HAP-1 (cell line): ENCODE measurements around the gene TRIM9.

Experiments used
- DNase-seq, 2 experiments: peaks; one replicate each; pipeline ENCODE4 v3.0.0-alpha.2; 2016 to 2020; ENCODE audit warnings: low spot score in 2 of 2
- H3K27me3 ChIP-seq: fragments of 250-450 bp; sonication (Bioruptor Pico); 2 replicates; pipeline ENCODE4 v1.5.1; 2020; ENCODE audit warnings: low read depth, mild to moderate bottlenecking, moderate library complexity
- H3K36me3 ChIP-seq: fragments of 250-450 bp; sonication (Bioruptor Pico); replicated peaks from 2 replicates; pipeline ENCODE4 v1.5.1; 2020; ENCODE audit warnings: mild to moderate bottlenecking
- H3K4me1 ChIP-seq: fragments of 250-450 bp; sonication (Bioruptor Pico); 2 replicates; pipeline ENCODE4 v1.5.1; 2020; ENCODE audit warnings: mild to moderate bottlenecking
- H3K4me3 ChIP-seq: fragments of 250-450 bp; sonication (Bioruptor Pico); 2 replicates; pipeline ENCODE4 v1.5.1; 2020; ENCODE audit warnings: mild to moderate bottlenecking, moderate library complexity
- H3K9me3 ChIP-seq: fragments of 250-450 bp; sonication (Bioruptor Pico); 2 replicates; pipeline ENCODE4 v1.5.1; 2020; ENCODE audit warnings: mild to moderate bottlenecking, moderate library complexity
- in situ Hi-C: fragments of 300-500 bp; cut with MboI; formaldehyde crosslinking; loops from 3 replicates; pipeline ENCODE4 v1.14.3; 2020; ENCODE audit warnings: low sequenced_read_pairs, inconsistent platforms, mixed read lengths

The TRIM9 gene

DNA sequence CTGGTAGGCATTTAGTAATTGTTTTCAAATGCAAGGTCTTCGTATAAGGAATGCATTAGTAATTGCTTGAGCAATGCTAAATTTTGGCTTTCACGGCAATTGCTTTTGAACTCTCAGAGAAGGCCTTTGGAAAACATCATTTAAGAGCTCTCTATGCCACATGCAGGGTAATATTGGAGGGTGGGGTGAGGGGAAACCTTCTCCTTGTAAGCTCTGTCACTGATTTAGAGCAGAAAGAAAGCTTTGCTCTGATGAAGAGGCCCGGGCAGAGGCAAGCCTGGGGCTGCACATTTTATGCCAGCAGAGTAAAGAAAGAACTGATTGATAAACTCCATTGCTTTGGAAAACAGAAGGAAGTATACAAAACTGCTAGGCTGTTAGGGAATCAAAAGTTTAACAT is 70.9 kb downstream of the TRIM9 start:
- in situ Hi-C loops: no loop called here
- Histone ChIP-seq H3K4me3 (no peak overlapping the region), H3K9me3 (no peaks in the 10 kb centered on the region), H3K36me3 (peaks cover 17% of the 10 kb centered on the region), H3K27me3 (no peaks in the 10 kb centered on the region), H3K4me1 (peaks cover 35% of the 10 kb centered on the region)
- peak; percentile 37 to 40 for DNase-seq

DNA sequence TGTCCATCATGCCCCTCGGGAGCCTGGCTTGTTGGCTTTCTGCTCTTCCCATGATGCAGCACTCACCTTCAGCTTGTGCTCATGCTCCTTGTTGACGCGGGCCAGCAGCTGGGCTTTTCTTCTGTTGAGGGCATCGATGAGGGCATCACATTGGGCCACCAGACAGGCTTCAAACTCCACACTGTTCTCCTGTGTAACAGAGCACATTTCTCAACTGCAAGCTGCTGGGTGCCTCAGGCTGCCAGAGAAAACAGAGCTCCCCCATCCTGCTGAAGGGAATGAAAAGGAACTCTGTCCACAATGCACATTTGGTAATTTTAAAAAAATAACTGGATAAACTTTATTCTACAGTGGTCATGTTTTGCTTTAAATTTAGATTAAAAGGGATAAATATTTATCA is 72.1 kb downstream of the TRIM9 start:
- peaks cover 23% of the 10 kb centered on the region for H3K4me1 ChIP-seq
- no peaks in the 10 kb centered on the region for H3K27me3 ChIP-seq
- H3K36me3 ChIP-seq: peaks cover 23% of the 10 kb centered on the region
- H3K9me3 ChIP-seq: no peaks in the 10 kb centered on the region
- no peak for DNase-seq
- no peak overlapping the region for H3K4me3 ChIP-seq
- in situ Hi-C loops: no loop called here

DNA sequence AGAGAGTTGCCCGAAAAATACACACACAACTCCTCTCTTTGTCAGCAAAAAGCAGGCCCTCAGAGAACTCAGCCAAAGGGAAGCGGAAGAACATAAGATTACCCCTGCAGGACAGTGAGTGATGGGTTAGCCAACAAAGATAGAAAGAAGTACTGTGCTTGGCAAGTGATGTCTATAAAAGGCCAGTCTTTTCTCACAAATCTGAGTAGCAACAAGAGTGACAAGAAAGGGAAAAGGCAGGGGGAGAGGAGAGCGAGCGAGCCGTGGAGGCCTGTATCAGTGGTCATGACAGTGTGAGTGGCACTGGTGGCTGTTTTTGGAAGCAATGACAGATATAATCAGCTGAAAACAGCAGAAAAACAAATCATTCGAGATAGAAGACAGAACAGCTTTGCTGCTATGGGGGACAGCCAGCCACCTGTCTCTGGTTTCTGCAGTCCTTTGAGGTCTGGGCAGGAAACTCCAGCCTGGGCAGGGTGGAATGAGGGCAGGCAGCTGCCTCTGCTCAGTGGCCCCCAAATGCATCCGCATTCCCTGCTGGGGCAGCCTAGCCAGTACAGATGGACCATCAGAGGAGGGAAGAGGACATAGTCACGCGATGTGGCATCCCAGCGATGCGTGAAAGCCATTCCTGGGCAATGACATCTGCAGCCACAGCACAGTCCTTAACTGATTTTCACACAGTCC is 74.7 kb downstream of the TRIM9 start:
- in situ Hi-C loops: no loop called here
- H3K27me3 ChIP-seq: no peaks in the 10 kb centered on the region

DNA sequence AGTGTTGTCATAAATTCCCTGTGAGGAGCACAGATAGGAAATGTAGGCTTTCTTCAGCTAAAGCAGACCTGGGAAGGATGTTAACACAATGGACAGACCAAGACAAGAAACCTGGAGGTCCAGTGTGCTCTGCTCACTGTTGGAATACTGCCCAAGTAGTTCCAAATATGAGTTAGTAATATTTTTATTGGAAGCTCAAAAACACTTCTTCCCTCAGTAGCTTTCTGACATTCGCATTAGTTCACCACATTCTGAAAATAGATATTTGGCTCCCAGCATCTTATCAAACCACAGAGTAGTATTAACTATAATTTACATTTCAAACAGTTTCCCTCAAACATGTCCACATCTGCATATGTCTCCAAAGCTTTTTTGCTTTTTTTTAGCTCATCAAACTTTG is 75.8 kb downstream of the TRIM9 start:
- H3K27me3 ChIP-seq: no peaks in the 10 kb centered on the region
- DNase-seq: no peak
- in situ Hi-C loops: no loop called here
- H3K4me3 ChIP-seq: no peak overlapping the region
- peaks cover 36% of the 10 kb centered on the region for H3K36me3 ChIP-seq
- peaks cover 4% of the 10 kb centered on the region for H3K9me3 ChIP-seq
- H3K4me1 ChIP-seq: peaks cover 9% of the 10 kb centered on the region

More for the DNA sequence above, 74.7 kb downstream of the TRIM9 start:
- Histone ChIP-seq H3K36me3 (peaks cover 36% of the 10 kb centered on the region), H3K9me3 (peaks cover 4% of the 10 kb centered on the region), H3K4me1 (peaks cover 19% of the 10 kb centered on the region), H3K4me3 (no peak overlapping the region)
- DNase-seq: no peak

DNA sequence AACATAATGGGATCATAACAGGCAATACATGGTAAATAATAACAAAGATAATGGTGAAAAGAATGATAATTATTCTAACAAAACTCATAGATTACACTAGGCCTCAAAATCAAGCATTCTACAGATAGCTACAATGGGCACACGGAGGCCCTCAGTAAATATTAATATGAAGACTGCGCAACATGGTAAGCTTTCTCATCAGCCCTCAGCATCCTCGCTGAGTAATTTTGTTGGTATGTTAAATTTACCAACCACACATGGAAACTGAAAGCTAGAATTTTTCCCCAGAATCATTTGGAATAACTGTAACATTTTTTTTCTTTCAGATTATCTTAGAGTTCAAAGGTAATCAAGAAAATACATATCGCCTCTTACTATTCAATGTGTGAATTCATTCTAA is 76.4 kb downstream of the TRIM9 start:
- H3K4me3 ChIP-seq: no peak overlapping the region
- in situ Hi-C loops: no loop called here
- no peaks in the 10 kb centered on the region for H3K27me3 ChIP-seq
- peaks cover 4% of the 10 kb centered on the region for H3K9me3 ChIP-seq
- H3K4me1 ChIP-seq: peaks cover 3% of the 10 kb centered on the region
- peaks cover 36% of the 10 kb centered on the region for H3K36me3 ChIP-seq
- DNase-seq: no peak

DNA sequence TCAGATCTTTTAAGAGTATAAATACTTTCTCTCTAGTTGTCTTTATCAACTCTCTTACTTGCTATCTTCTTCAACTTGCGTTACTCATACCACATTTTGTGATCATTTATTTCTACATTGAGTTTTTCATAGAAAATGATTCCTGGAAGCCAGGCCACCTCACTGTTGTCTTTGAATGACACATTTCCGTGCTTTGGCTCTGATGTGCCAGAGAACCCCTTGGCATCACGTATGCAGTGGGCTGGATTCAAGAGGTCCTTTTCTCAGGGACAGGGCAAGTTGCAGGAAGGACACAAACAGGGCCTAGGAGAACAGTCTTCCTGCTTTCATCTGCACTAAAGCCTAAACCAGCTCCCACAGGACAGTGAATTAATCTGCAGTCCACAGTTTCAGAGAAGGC is 80.3 kb downstream of the TRIM9 start:
- no peak for DNase-seq
- Histone ChIP-seq H3K27me3 (no peaks in the 10 kb centered on the region), H3K4me3 (no peak overlapping the region), H3K4me1 (no peaks in the 10 kb centered on the region), H3K9me3 (peaks cover 4% of the 10 kb centered on the region), H3K36me3 (peaks cover 22% of the 10 kb centered on the region)
- in situ Hi-C loops: no loop called here

DNA sequence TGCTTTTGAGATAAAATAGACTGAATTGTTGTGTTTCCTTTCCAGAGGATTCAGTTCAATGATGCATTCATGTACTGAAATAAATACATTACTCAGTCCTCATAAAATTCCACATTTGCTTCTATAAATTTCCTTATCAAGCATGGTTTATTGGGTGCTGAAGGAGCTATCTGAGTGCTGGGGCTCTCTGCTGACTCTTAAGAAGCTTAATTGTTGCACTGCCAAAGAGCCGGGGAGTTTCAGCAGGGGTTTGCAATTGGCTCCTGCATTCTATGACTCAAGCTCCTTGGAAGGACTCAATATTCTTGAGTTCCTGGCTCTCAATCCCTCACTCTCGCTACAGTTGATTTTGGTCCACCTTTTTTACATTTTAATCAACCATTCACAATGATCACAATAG is 80.8 kb downstream of the TRIM9 start:
- Histone ChIP-seq H3K4me1 (no peaks in the 10 kb centered on the region), H3K36me3 (peaks cover 20% of the 10 kb centered on the region)
- no peak for DNase-seq

DNA sequence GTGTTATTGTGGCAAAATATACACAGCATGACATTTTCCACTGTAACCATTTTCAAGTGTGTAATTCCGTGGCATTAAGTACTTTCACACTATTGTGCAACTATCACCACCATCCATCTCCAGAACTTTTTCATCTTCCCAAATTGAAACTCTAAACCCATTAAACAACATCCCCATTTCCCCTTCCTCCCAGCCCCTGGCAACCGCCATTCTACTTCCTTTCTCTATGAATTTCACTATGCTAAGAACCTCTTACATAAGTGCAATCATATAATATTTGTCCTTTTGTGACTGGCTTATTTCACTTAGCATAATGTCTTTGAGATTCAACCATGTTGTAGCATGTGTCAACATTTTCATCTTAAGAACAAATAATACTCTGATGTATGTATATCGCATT is 82.8 kb downstream of the TRIM9 start:
- Histone ChIP-seq H3K9me3 (peaks cover 4% of the 10 kb centered on the region), H3K27me3 (no peaks in the 10 kb centered on the region), H3K4me3 (no peak overlapping the region), H3K4me1 (peaks cover 12% of the 10 kb centered on the region), H3K36me3 (peaks cover 12% of the 10 kb centered on the region)
- in situ Hi-C loops: no loop called here
- no peak for DNase-seq

More for the DNA sequence above, 80.8 kb downstream of the TRIM9 start:
- Histone ChIP-seq H3K4me3 (no peak overlapping the region), H3K9me3 (peaks cover 4% of the 10 kb centered on the region), H3K27me3 (no peaks in the 10 kb centered on the region)
- in situ Hi-C loops: no loop called here

DNA sequence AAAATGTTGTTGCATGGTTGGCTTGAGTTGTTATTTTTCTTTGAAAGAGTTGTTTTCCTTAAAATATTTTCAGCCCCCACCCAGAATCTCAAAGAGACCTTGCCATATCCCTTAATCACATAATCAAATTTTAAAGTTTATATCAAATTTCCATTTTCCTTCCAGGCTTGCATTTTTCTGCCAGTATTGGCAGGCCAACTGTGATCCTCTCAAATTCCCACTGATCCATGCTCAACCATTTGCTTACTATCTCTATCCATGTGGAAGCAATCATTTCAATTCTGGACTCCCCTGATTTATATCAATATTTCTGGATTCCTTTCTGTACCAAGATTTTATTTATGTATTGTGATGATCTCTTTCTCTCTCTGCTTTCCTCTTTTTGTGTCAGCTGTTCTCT is 86.5 kb downstream of the TRIM9 start:
- in situ Hi-C loops: no loop called here
- H3K9me3 ChIP-seq: no peaks in the 10 kb centered on the region
- no peak overlapping the region for H3K4me3 ChIP-seq
- no peaks in the 10 kb centered on the region for H3K27me3 ChIP-seq
- peaks cover 6% of the 10 kb centered on the region for H3K36me3 ChIP-seq
- peaks cover 45% of the 10 kb centered on the region for H3K4me1 ChIP-seq
- no peak for DNase-seq

DNA sequence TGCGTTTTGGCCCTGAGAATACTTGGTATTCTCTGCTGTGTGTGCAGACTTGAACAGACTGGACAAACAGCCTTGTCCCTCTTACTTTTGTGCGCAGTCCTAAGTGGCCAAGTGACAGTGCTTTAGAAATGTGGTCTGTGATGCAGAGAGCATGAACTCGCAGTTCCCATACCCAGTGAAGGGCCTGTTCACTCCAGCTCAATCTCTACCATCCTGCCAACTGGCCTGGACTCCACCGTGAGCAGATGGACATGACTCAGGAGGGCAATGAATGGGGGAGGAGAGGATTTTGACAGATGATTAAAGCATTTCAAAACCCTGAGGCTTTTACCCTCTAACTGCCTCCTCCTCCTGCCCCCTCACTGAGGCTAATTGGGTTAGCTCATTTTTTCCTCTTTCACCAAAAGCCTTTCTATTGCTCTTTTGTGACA is 88.1 kb downstream of the TRIM9 start:
- in situ Hi-C loops: no loop called here
- no peak overlapping the region for H3K4me3 ChIP-seq
- peak; percentile 63 to 79 for DNase-seq
- H3K27me3 ChIP-seq: no peaks in the 10 kb centered on the region
- H3K4me1 ChIP-seq: peaks cover 56% of the 10 kb centered on the region
- H3K36me3 ChIP-seq: peaks cover 6% of the 10 kb centered on the region
- no peaks in the 10 kb centered on the region for H3K9me3 ChIP-seq

DNA sequence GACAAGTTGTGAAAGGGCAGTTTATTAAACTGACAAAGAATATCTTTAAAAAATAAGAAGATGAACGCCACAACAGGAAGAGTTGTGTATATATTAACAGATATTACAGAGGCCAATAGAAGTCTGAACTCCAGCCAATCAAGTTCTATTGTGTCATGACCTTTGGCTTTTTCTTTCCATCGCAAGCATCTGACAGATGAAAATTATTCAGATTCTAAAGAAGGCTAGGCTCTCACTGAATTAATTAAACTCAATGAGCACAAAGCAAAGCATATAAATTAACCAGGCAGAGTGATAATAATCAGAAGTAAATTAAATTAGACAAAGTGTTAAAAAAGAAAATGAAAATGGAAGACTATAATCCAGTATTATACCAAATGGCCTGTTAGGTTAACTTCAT is 88.6 kb downstream of the TRIM9 start:
- H3K9me3 ChIP-seq: no peaks in the 10 kb centered on the region
- H3K27me3 ChIP-seq: no peaks in the 10 kb centered on the region
- H3K4me1 ChIP-seq: peaks cover 56% of the 10 kb centered on the region
- peaks cover 6% of the 10 kb centered on the region for H3K36me3 ChIP-seq
- in situ Hi-C loops: no loop called here
- peak in 1 of 2 experiments; percentile 54 for DNase-seq
- H3K4me3 ChIP-seq: no peak overlapping the region

DNA sequence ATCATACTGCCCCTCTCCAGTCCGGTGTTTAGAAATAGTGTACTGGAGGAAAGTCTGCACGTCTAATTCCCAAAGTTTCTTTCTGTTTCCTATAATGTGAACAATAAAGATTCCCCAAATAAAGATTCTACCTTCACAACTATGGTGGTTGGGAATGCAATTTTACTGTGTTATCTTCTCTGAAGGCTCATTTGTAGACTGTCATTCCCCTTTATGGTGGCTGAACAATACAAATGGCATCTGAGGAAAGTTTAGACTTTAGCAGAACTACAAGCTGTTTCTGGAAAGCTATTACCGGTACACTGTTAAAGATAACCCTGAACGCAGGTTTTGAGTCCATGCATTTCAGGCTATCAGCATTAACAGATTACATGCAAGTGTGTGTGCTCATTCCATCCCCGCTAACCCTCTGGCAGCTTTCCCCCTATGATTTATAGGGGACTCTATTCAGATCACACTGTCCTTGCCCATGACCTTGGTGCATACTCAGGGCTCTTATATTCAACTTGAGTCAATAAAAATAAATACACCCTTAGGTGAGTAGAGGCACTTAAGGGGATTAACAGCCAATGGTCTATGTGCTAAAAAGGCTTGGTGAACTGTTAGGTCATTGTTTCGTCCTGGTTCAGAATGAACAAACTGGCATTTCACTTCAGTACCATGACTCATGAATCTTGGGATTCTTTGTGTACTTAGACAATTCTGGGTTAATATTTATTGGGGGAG is 89.9 kb downstream of the TRIM9 start:
- Histone ChIP-seq H3K9me3 (no peaks in the 10 kb centered on the region), H3K4me1 (peaks cover 58% of the 10 kb centered on the region), H3K36me3 (peaks cover 10% of the 10 kb centered on the region), H3K4me3 (no peak overlapping the region), H3K27me3 (no peaks in the 10 kb centered on the region)
- peak; percentile 80 to 97 for DNase-seq
- in situ Hi-C loops: no loop called here

DNA sequence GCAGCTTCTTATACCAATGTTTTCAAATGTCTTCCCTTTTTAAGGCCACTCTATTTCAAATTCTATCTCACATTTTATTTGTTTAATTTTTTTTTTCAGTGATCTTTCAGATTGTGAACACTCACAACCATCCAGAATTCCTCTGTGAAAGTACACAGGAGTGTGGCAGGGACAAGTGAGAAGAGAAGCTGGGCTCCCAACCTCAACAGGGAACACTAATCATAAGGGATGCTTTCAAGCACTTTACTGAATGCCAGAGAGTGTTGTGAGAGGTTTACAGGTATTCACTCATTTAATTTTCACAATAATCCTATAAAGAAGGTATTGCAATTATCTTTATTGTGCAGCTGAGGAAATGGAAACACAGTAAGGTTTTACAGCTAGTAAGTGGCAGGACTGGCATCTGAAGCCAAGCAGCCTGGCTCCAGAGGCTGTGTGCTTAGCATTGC is 90.5 kb downstream of the TRIM9 start:
- no peaks in the 10 kb centered on the region for H3K9me3 ChIP-seq
- no peak overlapping the region for H3K4me3 ChIP-seq
- no peaks in the 10 kb centered on the region for H3K27me3 ChIP-seq
- H3K36me3 ChIP-seq: peaks cover 16% of the 10 kb centered on the region
- in situ Hi-C loops: no loop called here
- DNase-seq: no peak
- H3K4me1 ChIP-seq: peaks cover 64% of the 10 kb centered on the region

DNA sequence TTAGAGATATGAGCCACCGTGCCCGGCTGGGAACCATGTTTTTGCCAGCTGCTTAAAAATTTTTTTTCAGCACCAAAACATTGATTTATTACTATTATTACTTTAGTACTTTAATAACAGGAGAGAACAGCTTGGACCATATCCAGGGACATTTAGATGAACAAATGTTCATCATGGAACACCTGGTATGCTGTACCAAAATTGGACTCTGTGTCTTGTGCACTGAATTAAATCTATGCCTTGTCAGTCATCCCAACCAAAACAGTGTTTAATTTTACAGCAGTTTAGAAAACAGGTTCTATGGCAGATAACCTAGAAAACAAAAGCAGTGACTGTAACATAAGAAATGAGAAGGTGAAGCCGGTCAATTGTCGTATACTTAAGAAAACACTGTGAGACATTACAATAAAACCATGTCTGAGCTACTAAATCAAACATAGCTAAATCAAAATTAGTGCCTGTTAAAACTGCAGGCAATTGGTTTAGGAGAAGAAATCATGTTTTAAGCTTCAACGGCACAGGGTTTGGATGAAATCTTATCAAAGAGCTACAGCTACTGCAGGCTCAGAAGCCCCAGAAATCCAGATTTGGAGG is 92.4 kb downstream of the TRIM9 start:
- Histone ChIP-seq H3K4me3 (no peak overlapping the region), H3K36me3 (peaks cover 20% of the 10 kb centered on the region), H3K4me1 (peaks cover 70% of the 10 kb centered on the region), H3K9me3 (no peaks in the 10 kb centered on the region), H3K27me3 (no peaks in the 10 kb centered on the region)
- in situ Hi-C loops: no loop called here
- DNase-seq: no peak
